Limb (tissue), 2 donors: ENCODE measurements around the gene WDR27.

Experiments used
- DNase-seq, 2 donors: peaks; one replicate each; pipeline ENCODE4 v3.0.0-alpha.2; 2016; ENCODE audit errors: extremely low spot score in 2 of 2

WDR27 gene

GRCh38 chr6:169701954-169702839 is at the start of gene WDR27, which contains the start of gene C6orf120:
TSS of gene WDR27 (minus strand) at chr6:169702029. CDS start at chr6:169689005, 13,024 bp downstream.
TSS of gene C6orf120 (plus strand) at chr6:169702126. CDS start at chr6:169702460, 334 bp downstream.
- DNase-seq, result peak; percentile 96 to 97

GRCh38 chr6:169746556-169746955 is 44.7 kb upstream of the WDR27 start:
- DNase-seq, result no peak

- DNase-seq, result no peak
These were observed 43.6 kb upstream of the WDR27 start for GRCh38 chr6:169745405-169745804.

GRCh38 chr6:169741344-169741743 is 39.5 kb upstream of the WDR27 start:
- DNase-seq, result no peak

GRCh38 chr6:169738976-169739529 is 37.2 kb upstream of the WDR27 start:
- no peak for DNase-seq

GRCh38 chr6:169738204-169738975 is 36.6 kb upstream of the WDR27 start:
- DNase-seq, result peak in 1 of 2 donors; percentile 15

- no peak for DNase-seq
These were observed 28.1 kb upstream of the WDR27 start for GRCh38 chr6:169729961-169730360.

GRCh38 chr6:169726963-169727362 is 25.1 kb upstream of the WDR27 start:
- no peak for DNase-seq

GRCh38 chr6:169726049-169726400 is 24.2 kb upstream of the WDR27 start:
- no peak for DNase-seq

GRCh38 chr6:169725125-169726048 is 23.6 kb upstream of the WDR27 start:
- DNase-seq, result peak; percentile 47 to 67

- peak; percentile 69 to 96 for DNase-seq
These were observed 22.8 kb upstream of the WDR27 start, which contains the start of gene PHF10 for GRCh38 chr6:169724494-169725124. TSS of gene PHF10 (minus strand) at chr6:169724500. CDS start at chr6:169723931, 569 bp downstream.

GRCh38 chr6:169723991-169724493 is 22.2 kb upstream of the WDR27 start:
- no peak for DNase-seq

- peak; percentile 49 to 88 for DNase-seq
These were observed 21.5 kb upstream of the WDR27 start for GRCh38 chr6:169723200-169723909.

GRCh38 chr6:169722362-169723199 is 20.8 kb upstream of the WDR27 start:
- peak in 1 of 2 donors; percentile 57 for DNase-seq

GRCh38 chr6:169720207-169720855 is 18.5 kb upstream of the WDR27 start:
- no peak for DNase-seq

GRCh38 chr6:169719117-169719516 is 17.3 kb upstream of the WDR27 start:
- no peak for DNase-seq

GRCh38 chr6:169714595-169714994 is 12.8 kb upstream of the WDR27 start:
- no peak for DNase-seq

GRCh38 chr6:169714178-169714577 is 12.3 kb upstream of the WDR27 start:
- DNase-seq, result no peak
